HG02642 (cell line): ENCODE results near the gene HSCB.
"Not testable (repeated sequence)": the region's sequence is repeated elsewhere in the genome, so short reads cannot be mapped to it uniquely, and the experiment has no call there.

Experiments
- ATAC-seq: cut with Tn5 transposase; IDR thresholded peaks from one replicate; pipeline ENCODE4 v1.9.1; 2021; ENCODE audit warnings: mild to moderate bottlenecking; ENCODE audit not compliant: unreplicated experiment, poor library complexity

The HSCB gene, protein sequence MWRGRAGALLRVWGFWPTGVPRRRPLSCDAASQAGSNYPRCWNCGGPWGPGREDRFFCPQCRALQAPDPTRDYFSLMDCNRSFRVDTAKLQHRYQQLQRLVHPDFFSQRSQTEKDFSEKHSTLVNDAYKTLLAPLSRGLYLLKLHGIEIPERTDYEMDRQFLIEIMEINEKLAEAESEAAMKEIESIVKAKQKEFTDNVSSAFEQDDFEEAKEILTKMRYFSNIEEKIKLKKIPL

DNA sequence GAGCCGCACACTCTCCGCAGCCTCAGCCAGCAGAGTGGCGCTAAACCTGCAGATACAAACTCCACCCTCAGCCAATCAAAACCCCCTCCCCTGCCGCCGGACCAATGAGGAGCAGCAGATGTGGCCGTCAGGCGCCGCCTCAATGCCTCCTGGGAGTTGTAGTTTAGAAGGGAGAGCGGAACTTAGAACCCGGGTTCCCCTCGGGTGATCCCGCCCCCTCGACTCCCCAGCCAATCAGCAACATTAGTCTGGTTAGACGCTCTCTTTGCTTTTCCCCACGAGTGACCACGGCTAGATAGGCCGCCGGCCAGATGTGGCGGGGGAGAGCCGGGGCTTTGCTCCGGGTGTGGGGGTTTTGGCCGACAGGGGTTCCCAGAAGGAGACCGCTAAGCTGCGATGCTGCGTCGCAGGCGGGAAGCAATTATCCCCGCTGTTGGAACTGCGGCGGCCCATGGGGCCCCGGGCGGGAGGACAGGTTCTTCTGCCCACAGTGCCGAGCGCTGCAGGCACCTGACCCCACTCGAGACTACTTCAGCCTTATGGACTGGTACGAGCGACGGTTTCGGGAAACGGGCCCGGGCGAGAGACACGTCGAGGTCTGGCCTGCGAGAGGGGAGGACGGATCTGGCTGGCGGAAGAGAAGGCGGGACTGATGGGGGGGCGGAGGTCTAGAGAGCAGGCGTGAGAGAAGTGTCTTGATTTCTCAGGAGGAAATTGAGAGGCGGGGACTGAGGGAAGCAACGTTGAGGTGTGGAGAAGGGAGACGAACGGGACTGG, at the start of gene HSCB, which contains the start of gene CHEK2:
Gene HSCB, plus strand, starts transcription at position 255 of the 777 bp plus-strand sequence. Its CDS starts 57 bp downstream, at position 312.
Gene CHEK2, minus strand, starts transcription at position 36 of the 777 bp plus-strand sequence. CDS start 7,099 bp downstream, outside the sequence.
- peak; percentile 92 for ATAC-seq

DNA sequence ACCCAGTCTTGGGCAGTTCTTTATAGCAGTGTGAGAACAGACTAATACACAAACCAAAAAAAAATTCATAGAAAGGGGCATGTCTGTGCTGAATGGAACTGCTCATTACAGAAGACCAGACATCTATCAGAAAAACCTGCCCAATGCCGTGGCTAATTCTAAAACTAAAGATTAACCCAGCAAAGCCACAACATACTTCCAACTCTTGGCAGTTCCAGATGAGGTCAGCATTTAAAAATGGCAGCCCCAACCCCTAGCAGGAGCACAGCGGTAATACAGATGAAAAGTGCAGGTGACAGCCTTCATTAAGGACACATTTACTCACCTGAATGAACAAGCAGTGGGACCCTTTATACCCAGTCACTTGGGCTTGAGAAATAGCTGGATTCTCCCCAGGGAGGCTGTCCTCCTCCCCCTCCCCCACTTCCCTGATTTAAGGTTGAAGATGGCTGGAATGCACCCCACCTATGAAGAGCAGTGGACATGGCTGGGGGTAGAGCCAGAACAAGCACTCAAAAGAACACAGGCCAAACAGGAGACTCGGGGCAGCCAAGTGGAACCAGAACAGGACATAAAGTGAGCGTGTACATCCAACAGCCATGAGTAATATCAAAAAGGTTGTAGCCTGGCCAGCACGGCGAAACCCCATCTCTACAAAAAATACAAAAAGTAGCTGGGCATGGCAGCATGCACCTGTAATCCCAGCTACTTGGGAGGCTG, 48.6 kb upstream of the HSCB start:
- not testable (repeated sequence) for ATAC-seq

DNA sequence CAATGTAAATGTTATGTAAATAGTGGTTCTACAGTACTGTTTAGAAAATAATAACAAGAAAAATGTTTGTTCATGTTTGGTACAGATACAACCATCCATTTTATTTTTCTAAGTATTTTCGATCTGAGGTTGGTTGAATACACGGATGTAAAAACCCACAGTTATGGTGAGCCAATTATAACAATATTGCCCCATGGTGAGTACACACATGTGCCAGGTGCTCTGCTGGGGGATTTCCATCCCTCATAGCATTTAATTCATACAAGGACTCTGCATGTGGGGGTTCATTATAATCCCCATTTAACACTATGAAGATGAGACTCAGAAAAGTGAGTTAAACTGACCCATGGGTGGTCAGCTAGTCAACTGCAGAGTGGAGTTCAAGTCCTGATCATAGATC, 38.9 kb upstream of the HSCB start:
- no peak for ATAC-seq

DNA sequence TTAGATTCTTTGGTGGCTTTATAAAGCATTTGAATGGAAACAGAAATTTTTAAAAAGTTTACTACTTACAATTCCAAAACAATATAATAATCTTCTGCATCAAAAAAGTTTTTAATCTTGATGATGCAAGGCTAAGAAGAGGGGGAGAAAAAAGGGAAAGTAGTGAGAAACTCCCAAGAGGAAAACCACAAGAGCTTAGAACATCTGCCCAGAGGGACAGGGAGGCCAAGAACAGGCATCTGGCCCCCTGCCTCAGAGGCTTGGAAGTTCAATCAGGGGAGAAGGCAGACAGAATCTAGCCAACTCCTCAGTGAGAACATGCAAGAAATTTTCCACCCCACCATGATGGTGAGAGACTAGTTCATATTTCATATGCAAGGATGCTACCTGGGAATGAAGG, 38.4 kb upstream of the HSCB start:
- no peak for ATAC-seq

DNA sequence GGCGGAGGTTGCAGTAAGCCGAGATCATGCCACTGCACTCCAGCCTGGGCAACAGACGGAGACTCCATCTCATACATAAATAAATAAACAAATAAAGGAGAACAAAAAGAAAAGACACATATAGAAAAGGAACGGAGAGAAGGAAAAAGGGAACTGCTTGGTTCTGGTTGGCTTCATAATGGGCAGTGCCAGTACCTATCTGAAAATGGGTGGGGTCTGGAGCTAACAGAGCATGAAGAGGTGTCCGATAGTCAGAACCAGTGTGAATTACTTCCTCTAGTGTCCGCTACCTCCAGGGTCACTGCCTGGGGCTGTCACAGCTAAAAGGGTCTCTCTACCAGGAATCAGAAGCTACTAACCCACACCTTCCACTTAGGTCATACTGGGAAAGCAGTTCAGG, 35.0 kb upstream of the HSCB start:
- no peak for ATAC-seq

DNA sequence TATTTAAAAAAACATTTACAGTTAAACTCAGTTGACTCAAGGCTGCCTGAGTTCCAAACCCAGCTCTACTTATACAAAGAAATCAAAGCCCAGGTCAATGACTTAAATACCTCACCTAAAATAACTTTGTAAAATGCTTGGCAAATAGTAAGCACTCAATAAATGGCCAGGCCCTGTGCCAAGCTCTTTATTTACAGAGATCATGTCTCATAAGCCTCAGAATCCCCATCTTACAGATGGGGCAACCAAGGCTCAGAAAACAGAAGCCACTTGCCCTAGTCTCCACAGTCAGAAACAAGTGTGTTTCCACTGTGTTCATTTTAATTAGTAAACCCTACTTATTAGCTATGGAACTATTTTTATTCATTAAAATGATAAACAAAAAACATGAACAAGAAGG, 31.7 kb upstream of the HSCB start:
- no peak for ATAC-seq

DNA sequence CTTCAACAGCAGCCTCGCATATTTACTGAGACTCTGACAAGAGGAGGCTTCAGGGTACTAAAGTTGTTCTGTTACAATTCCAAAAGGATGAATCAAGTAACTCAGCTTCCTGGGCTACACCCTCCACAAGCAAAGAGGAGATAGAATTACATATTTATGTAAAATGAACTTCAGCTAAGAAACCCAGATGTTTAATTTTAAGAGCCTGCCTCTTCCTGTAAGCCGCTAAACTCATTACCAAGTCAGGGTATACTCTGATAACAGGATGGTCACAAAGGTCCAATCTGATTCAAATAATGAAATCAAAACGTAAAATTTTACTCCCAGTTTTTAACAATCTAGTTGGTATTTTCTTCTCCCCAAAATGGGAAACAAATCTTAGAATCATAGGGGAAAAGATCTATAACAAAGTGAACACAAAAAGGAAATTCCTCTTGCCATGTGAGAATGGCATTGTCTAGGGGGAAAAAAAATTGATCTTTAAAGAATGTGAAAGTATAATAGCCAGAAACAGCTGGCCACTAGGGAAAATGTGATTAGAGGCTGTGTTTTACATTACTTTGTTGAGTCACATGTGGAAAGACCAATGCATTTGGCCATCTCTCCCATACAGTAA, 31.2 kb upstream of the HSCB start:
- no peak for ATAC-seq

DNA sequence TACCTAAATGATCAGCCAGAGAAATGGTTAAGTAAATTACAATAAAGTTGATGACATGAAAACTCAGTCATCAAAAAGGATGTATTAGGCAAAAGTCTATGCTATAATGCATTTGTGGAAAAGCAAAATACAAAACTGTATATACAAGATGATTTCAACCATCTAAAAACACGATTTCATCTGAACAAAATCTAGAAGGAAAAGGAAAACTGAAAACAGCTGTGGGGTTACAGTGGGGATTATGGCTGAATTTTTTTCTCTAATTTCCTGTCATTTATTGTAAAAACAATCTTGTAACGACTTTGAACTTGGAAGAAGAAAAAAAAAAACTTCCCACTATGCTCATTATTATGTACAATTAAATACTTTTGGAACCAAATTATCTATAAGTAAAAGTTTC, 30.5 kb upstream of the HSCB start:
- ATAC-seq, result no peak

DNA sequence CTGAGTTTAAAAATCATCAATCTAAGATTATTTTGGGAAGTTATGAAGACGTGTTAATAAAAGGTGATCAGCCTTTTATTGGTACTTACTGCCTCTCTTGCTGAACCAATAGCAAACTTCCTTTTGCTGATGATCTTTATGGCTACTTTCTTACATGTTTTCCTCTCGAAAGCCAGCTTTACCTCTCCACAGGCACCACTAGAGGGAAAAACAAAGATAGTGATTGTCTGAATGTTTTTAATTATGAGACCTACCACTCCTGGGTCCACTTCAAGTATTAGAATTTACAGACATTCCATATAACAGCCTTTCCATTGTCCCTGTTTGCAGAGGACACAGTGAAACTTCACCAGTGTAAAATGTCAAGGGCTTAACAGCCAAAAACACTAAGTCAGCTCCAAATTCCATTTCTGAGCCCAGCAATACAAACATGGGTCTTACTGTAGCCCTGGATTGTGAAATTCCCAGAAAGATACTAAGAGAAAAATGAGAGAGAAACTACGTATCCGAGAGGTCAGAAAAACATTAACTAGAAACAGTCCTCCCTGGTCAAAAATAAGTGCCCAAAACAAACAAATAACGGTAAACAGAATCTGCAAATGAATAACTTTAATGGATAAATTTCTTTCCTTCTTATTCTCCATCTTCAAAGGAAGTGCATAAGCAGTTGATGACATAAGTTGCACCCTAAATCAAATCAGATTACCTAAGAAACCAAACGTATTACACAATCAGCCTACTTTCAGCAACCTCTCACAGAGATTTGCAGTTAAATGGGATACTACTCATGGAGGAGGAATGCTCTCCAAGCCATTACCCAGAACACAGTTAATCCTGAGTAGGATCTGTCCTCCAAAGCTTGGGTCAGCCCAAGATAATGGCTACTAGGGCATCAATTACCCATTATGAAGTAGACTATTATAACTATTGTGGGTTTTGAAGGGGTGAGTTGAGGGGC, 29.7 kb upstream of the HSCB start:
- no peak for ATAC-seq

DNA sequence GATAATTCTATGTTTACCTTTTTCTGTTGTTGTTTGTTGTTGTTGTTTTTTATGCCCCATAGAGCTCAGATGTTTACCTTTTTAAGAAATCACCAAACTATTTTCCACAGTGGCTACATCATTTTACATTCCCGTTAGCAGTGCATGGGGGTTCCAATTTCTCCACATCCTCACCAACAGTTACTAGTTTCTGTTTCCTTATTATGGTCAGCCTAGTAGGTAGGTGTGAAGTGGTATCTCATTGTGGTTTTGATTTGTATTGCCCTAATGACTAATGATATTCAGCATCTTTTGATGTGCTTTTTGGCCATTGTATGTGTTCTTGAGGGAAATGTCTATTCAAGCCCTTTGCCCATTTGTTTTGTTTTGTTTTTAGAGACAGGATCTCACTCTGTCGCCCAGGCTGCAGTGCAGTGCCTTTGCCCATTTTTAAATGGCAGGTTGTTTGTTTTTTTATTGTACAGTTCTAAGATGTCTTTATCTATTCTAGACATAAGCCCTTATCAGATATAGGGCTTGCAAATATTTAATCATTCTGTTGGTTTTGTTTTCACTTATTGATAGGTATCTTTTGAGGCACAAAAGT, 27.7 kb upstream of the HSCB start:
- ATAC-seq, result no peak

DNA sequence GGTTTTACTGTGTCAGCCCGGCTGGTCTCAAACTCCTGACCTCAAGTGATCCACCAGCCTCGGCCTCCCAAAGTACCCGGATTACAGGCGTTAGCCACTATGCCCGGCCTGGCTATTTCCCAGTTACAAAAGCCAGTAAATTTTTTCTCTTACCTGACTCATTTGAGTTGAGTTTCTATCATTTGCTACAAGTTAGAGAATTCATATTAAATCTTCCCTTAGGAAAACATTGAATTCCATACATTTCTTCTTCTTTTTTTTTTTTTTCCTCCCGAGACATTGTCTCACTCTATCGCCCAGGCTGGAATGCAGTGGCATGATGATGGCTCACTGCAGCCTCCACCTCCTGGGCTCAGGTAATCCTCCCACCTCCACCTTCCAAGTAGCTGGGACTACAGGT, 26.2 kb upstream of the HSCB start:
- ATAC-seq, result no peak

DNA sequence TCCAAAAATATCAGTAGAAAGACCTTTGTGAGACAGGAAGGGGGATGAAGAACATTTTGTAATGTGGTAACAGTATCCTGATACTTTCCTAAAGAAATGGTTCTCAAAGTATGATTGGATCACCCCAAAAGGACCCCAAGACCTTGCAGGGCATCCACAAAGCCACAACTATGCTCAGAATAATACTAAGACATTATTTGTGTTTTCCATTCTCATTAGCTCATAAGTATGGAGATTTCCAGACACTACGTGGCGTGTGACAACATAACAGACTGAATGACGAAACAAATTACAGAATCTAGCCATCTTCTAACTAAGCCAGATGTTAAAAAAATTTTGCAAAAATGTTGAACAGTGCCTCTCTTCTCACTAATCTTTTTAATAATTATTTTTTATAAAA, 25.2 kb upstream of the HSCB start:
- ATAC-seq, result no peak

DNA sequence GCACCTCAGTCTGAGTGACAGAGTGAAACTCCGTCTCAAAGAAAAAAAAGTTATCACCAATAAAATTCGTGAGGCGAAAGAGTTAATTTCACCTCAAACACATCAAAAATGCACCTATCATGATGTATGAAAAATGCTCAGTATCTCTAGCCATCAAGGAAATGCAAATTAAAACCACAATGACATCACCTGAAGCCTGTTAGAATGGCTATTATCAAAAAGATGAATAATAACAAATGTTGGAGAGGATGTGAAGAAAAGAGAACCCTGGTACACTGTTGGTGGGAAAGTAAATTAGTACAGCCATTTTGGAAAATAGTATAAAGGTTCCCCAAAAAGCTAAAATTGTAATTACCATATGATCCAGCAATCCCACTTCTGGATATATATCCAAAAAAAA, 23.8 kb upstream of the HSCB start:
- ATAC-seq, result no peak

DNA sequence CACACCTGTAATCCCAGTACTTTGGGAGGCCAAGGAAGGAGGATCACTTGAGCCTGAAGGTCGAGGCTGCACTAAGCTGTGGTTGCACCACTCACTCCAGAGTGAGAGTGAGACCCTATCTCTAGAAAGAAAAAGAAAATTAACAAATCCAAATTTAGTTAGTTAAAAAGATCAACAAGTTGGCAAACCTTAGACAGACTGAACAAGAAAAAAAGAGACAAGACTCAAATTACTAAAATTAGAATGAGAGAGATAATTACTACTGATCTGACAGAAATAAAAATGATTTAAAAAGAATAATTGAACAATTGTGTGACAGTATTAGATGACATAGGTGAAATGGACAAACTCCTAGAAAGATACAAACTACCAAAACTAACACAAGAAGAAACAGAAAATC, 13.8 kb upstream of the HSCB start:
- no peak for ATAC-seq

DNA sequence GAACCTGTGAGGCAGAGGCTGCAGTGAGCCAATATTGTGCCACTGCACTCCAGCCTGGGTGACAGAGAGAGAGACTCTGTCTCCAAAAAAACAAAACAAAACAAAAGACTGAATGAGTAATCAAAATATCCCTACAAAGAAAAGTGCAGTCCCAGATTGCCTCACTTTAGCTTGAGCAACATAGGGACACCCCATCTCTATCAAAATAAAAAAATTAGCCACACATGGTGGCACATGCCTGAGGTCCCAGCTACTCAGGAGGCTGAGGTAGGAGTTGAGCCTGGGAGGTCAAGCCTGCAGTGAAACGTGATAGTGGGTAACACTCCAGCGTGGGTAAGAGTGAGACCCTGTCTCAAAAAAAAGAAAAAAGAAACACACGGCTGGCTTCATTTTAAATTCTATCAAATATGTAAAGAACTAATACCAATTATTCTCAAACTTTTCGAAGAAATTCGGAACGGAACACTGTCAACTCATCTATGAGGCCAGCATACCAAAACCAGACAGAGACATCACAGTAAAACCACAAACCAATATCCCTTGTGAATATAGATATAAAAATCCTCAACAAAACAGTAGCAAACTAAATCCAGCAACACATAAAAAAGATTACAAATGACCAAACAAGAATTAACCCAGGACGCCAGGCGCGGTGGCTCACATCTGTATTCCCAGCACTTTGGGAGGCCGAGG, 13.1 kb upstream of the HSCB start:
- no peak for ATAC-seq

DNA sequence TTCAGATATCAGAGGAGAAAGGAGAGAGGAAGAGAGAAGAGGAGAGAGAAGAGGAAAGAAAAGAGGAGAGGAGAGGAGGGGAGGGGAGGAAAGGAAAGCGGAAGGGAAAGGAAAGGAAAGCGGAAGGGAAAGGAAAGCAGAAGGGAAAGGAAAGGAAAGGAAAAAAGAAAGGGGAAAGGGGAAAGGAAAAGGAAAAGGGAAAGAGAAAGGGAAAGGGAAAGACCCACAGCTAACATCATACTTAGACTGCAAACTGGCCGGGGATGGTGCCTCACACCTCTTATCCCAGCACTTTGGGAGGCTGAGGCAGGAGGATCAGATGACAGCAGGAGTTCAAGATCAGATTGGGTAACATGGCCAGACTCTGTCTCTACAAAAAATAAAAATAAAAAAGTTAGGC, 11.7 kb upstream of the HSCB start:
- no peak for ATAC-seq

DNA sequence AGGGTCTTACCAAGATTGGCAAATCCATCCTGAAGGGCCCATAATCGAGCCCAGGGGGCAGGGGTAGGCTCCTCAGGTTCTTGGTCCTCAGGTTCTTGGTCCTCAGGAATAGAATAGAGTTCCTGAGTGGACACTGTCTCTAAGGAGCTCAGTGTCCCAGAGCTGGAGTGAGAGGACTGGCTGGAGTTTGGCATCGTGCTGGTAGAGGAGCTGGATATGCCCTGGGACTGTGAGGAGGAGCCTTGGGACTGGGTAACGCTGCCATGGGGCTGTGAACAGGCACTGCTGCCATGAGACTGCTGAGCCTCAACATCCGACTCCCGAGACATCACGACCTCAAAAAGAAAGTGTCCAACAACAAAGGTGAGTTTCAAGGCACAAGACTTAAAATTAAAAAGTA, 7.4 kb upstream of the HSCB start:
- ATAC-seq, result no peak

DNA sequence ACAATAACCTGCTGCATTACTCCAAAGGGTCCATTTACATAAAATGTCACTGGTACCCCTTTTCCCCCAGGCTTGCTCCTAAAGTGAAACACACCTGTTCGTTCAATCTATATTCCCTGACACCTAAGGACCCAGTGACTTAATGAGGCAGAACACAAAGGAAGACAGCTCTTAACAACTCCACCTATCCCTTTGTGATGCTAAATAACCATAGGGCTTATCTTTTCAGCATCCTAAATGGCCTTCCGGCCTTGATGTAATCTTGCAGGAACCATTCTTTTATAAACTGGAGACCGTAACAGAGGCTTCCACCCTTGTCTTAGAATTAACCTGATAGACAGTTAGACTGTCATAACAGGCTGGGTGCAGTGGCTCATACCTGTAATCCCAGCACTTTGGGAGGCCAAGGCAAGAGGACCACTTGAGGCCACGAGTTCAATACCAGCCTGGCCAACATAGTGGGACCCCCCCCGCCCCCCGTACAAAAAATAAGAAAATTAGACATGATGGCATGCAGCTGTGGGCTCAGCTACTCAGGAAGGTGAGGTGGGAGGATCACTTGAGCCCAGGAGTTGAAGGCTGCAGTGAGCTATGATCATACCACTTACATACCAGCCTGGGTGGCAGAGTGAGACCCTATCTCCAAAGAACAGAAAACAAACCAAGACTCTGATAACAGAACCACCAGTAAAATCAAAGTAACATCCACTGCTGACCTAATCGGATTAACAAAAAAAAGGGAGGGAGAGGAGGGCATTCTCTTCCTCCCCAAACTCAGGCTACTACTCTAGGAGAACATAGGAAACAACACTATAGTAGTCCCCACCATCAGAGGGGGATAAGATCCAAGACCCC, 5.3 kb upstream of the HSCB start:
- no peak for ATAC-seq
